NOMO-1 treated with dmso at 0.1 percent for 144 hours (cell line): ENCODE data around the gene PCDHGA3.
"Not testable (repeated sequence)": the region's sequence is repeated elsewhere in the genome, so short reads cannot be mapped to it uniquely, and the experiment has no call there.

ENCODE experiments used
- DNase-seq: peaks from one replicate; lab custom pipeline; 2025; ENCODE audit not compliant: unreplicated experiment; lab: John Stamatoyannopoulos, UW

Gene PCDHGA3

DNA sequence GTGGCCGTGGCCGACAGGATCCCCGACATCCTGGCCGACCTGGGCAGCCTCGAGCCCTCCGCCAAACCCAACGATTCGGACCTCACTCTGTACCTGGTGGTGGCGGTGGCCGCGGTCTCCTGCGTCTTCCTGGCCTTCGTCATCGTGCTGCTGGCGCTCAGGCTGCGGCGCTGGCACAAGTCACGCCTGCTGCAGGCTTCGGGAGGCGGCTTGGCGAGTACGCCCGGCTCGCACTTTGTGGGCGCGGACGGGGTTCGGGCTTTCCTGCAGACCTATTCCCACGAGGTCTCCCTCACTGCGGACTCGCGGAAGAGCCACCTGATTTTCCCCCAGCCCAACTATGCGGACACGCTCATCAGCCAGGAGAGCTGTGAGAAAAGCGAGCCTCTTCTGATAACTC lies 2.4 kb downstream of the PCDHGA3 start:
- DNase-seq: not testable (repeated sequence)

DNA sequence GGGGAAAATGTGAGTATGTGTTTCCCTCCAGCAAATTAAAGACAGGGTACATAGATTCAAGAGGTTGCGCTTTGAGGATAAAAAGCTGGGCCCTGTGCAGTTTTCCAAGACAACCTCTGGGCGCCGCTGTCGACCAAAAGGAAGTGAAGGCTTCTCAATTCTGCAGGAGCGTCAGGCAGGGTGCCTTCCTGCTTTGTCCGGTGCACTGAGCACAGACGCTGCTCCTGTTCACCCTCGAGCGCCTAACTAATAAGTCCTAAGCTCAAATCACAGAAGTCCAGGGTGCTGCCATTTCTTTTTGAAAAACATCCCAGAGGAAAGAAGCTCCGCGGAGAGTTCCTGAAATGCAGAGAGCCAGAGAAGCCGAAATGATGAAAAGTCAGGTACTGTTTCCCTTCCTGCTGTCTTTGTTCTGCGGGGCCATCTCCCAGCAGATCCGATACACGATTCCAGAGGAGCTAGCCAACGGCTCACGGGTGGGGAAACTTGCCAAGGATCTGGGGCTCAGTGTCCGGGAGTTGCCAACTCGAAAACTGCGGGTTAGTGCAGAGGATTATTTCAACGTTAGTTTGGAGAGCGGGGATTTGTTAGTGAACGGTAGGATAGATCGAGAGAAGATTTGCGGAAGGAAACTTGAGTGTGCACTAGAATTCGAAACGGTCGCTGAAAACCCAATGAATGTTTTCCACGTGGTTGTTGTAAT lies 6.4 kb downstream of the PCDHGA3 start, which contains the start of gene PCDHGB1:
PCDHGB1 (plus strand) TSS at position 183 of the 703 bp plus-strand sequence; CDS start at position 345, 162 bp downstream.
- no peak for DNase-seq

- DNase-seq: no peak
Measured at GRCh38 chr5:141351591-141351990, 8.0 kb downstream of the PCDHGA3 start.

DNA sequence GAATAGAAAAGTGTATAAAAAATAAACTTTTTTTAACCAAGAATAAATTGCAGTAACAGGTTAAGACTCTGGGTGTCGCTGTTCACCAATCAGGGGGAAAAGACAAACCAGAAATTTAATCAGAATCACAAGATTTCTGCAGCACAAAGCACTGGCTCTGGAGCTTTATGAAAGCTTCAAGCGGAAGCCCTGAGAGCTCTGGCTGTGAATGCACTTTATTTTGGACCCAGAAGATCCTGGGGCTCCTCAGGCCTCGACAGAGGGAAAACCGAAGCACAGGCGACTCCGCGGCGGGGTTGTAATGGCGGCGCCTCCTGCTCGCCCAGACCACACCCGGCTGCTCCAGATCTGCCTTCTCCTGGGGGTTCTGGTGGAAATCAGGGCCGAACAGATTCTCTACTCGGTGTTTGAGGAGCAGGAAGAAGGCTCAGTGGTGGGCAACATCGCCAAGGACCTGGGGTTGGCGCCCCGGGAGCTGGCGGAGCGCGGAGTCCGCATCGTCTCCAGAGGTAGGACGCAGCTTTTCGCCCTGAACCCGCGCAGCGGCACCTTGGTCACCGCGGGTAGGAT lies 11.4 kb downstream of the PCDHGA3 start, which contains the start of gene PCDHGA4:
PCDHGA4 (plus strand) TSS at position 122 of the 570 bp plus-strand sequence; CDS start at position 209, 87 bp downstream.
- DNase-seq: no peak

- DNase-seq: no peak
Measured at GRCh38 chr5:141355641-141356040, 12.0 kb downstream of the PCDHGA3 start.

- no peak for DNase-seq
Measured at GRCh38 chr5:141356133-141356532, 12.5 kb downstream of the PCDHGA3 start.

DNA sequence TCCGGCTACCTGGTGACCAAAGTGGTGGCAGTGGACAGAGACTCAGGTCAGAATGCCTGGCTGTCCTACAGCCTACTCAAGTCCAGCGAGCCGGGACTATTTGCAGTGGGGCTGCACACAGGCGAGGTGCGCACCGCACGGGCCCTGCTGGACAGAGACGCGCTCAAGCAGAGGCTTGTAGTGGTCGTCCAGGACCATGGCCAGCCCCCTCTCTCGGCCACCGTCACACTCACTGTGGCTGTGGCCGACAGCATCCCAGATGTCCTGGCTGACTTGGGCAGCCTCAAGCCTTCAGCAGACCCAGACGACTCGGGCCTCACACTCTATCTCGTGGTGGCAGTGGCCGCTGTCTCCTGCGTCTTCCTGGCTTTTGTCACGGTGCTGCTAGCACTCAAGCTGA lies 13.3 kb downstream of the PCDHGA3 start:
- no peak for DNase-seq

DNA sequence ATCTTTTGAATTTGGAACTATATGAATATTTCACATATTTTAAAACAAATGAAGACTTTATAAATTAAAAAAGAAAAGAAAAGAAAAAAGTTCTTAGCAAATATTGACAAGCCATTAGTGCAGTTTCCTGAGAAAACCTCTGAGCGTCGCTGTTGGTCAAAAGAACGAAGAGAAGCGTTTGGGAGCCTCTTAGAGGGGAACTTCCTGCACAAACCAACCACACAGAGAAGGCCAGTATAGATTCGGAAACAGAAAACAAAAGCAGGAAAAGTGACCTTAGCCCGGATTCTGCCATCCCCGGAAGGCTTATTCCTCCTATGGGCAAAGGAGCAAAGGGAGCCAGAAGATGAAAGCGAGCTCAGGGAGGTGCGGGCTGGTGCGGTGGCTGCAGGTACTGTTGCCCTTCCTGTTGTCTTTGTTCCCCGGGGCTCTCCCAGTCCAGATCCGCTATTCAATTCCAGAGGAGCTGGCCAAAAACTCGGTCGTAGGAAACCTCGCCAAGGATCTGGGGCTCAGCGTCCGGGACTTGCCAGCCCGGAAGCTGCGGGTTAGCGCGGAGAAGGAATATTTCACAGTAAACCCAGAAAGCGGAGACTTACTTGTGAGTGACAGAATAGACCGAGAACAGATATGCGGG lies 16.3 kb downstream of the PCDHGA3 start, which contains the start of gene PCDHGB2:
PCDHGB2 (plus strand) TSS at position 205 of the 637 bp plus-strand sequence; CDS start at position 347, 142 bp downstream.
- DNase-seq: peak; percentile 54

DNA sequence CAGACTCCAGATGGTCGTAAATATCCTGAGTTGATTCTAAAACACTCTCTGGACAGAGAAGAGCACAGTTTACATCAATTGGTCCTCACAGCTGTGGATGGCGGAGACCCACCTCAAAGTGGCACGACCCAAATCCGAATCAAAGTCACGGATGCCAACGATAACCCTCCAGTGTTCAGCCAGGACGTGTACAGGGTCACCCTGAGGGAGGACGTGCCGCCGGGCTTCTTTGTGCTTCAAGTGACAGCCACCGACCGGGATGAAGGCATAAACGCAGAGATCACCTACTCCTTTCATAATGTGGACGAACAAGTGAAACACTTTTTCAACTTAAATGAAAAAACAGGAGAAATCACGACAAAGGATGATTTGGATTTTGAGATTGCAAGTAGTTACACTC lies 17.1 kb downstream of the PCDHGA3 start:
- no peak for DNase-seq

DNA sequence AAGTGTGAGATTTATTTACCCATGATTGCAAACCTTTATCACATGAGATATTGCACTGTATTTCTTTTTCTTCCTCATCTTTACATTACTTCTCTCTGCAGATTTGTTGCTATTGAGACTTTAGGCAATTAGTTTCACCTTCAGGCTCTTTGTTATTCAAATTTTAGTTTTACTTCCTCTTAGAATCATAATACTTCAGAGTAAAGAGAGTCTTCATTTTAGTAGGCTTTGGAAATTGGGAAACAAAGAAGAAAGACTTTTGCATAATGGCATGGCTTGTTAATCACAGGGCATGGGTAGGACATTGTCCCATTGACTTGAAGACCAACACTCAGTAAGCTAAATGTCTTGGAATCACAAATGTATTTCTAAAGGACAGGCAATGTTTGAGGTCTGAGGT lies 19.1 kb downstream of the PCDHGA3 start:
- DNase-seq: no peak

DNA sequence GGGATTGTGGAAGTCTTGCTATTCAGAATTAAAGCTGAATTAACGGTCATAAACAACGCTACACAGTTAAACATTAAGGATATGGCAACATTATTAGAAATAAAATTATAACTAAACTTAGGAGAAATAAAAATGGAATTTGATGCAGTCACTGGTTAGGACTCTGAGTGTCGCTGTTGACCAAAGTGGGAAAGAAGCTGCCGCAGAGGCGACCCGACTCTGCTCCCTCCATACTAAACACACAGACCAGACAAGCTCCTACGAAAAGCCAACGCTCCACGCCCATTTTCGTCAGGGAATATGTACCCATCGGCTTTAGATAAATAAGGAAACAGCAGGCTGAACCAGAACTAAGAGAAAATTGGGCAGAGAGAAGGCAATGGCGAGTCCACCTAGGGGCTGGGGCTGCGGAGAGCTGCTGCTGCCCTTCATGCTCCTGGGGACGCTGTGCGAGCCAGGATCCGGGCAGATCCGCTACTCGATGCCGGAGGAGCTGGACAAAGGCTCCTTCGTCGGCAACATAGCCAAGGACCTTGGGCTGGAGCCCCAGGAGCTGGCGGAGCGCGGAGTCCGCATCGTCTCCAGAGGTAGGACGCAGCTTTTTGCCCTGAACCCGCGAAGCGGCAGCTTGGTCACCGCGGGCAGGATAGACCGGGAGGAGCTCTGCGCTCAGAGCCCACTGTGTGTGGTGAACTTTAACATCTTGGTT lies 20.5 kb downstream of the PCDHGA3 start, which contains the start of gene PCDHGA5:
PCDHGA5 (plus strand) TSS at position 211 of the 709 bp plus-strand sequence; CDS start at position 380, 169 bp downstream.
- no peak for DNase-seq

DNA sequence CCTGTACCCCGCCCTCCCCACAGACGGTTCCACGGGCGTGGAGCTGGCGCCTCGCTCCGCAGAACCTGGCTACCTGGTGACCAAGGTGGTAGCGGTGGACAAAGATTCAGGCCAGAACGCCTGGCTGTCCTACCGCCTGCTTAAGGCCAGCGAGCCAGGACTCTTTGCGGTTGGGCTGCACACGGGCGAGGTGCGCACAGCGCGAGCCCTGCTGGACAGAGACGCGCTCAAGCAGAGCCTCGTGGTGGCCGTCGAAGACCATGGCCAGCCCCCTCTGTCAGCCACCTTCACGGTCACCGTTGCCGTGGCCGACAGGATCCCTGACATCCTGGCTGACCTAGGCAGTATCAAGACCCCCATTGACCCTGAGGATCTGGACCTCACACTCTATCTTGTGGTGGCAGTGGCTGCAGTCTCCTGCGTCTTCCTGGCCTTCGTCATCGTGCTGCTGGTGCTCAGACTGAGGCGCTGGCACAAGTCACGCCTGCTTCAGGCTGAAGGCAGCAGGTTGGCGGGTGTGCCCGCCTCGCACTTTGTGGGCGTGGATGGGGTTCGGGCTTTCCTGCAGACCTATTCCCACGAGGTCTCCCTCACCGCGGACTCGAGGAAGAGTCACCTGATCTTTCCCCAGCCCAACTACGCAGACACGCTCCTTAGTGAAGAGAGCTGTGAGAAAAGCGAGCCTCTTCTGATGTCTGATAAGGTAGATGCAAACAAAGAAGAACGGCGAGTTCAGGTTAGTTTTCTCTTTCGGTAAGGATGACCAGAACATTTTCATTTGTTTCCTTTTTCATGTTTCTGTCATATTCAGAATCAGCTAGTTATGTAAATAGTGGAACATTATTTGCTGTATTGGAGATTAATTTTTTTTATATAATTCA lies 22.6 kb downstream of the PCDHGA3 start:
- DNase-seq: no peak

GRCh38 chr5:141369994-141370848 lies 26.6 kb downstream of the PCDHGA3 start, which contains the start of gene PCDHGB3:
Gene PCDHGB3 (plus strand): TSS chr5:141370242. CDS start chr5:141370395, 153 bp downstream.
- DNase-seq: peak; percentile 15

DNA sequence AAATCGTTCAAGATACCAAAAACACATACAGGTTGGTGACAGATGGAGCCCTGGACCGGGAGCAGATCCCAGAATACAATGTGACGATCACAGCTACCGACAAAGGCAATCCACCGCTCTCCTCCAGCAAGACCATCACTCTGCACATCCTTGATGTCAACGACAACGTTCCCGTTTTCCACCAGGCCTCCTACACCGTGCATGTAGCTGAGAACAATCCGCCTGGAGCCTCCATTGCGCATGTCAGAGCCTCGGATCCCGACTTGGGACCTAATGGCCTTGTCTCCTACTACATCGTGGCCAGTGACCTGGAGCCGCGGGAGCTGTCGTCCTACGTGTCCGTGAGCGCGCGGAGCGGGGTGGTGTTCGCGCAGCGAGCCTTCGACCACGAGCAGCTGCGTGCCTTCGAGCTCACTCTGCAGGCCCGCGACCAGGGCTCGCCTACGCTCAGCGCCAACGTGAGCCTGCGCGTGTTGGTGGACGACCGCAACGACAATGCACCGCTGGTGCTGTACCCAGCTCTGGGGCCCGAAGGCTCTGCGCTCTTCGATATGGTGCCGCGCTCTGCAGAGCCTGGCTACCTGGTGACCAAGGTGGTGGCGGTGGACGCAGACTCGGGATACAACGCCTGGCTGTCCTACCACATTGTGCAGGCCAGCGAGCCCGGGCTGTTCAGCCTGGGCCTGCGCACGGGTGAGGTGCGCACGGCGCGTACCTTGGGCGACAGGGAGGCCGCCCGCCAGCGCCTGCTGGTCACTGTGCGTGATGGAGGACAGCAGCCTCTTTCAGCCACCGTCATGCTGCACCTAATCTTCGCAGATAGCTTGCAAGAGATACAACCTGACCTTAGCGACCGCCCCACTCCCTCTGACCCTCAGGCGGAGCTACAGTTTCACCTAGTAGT lies 28.2 kb downstream of the PCDHGA3 start:
- DNase-seq: no peak

DNA sequence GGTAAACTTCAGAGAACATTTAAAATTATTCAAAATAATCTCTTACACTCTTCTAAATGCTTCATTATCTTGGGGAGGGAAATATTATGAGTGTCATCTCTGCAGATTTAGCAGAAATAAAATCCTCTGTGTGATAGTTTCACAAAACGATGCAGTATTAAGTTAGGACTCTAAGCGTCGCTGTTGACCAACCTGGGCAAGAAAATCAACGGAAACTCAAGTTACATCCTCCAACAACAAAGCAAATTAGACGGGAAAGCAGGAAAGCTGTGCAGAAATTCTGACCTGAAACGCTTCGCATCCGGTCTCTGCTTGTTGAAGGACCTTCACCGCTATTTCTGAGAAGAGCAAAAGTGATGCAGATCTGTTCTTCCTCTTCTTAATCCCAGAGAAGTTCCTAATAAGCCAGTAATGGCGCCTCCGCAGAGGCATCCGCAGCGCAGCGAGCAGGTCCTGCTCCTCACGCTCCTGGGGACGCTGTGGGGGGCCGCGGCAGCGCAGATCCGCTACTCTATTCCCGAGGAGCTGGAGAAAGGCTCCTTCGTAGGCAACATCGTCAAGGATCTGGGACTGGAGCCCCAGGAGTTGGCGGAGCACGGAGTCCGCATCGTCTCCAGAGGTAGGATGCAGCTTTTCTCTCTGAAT lies 30.2 kb downstream of the PCDHGA3 start, which contains the start of gene PCDHGA6:
PCDHGA6 (plus strand) TSS at position 219 of the 645 bp plus-strand sequence; CDS start at position 412, 193 bp downstream.
- no peak for DNase-seq

GRCh38 chr5:141374627-141375026 lies 31.0 kb downstream of the PCDHGA3 start:
- no peak for DNase-seq

- DNase-seq: not testable (repeated sequence)
Measured at GRCh38 chr5:141375444-141376155, 32.0 kb downstream of the PCDHGA3 start.
